HG03159 (cell line): Measurements from ENCODE around the gene TOMM6.

Experiments
- ATAC-seq: cut with Tn5 transposase; IDR thresholded peaks from one replicate; pipeline ENCODE4 v1.9.1; 2021; ENCODE audit warnings: mild to moderate bottlenecking, moderate library complexity; ENCODE audit not compliant: unreplicated experiment

Gene TOMM6

DNA sequence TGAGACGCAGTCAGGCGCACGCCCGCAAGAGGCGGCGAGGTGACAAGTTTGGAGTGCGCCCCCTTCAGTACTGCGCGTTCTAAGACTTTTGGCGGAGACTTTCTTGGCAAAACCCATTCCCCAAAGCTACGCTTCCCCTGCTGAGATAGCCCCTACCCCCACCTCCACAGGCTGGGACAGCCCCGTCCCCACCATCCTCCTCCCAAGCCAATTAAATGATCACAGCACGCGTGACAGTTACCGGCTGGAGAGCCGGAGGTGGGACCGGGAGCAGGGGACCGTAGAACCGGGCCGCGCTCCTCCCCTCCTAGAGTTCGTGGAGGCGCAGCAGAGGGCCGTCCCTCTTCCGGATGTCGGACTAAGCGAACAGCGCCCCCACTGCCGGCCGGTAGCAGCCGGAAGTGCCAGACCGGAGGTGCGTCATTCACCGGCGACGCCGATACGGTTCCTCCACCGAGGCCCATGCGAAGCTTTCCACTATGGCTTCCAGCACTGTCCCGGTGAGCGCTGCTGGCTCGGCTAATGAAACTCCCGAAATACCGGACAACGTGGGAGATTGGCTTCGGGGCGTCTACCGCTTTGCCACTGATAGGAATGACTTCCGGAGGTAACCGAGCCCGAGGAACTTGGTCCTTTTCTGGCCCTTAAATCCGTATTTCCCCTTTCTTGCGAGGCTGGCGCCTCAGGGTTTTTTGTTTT, at the start of gene TOMM6:
TOMM6 (plus strand) TSS at position 476 of the 699 bp plus-strand sequence; CDS start at position 480, 4 bp downstream.
- peak; percentile 81 for ATAC-seq

DNA sequence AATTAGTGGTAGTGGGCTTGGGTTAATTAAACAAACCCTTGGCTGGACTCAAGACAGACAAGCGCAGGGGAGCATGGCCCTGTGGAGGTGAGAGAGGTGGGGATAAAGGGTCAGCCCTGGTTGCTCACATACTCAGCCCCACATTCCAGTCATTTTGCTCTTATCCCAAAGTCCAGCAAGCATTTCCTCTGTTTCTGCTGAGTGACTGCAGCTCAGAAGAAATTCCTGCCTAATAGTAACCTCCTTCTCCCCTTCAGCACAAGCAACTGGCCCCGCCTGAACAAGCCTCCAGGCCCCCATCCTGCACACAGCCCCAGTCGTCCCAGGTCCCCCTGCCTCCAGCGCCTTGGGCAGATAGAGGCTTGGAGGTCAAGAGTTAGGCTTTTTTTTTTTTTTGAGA, 48.5 kb upstream of the TOMM6 start:
- ATAC-seq: no peak

GRCh38 chr6:41740366-41741162, 46.9 kb upstream of the TOMM6 start:
- no peak for ATAC-seq

DNA sequence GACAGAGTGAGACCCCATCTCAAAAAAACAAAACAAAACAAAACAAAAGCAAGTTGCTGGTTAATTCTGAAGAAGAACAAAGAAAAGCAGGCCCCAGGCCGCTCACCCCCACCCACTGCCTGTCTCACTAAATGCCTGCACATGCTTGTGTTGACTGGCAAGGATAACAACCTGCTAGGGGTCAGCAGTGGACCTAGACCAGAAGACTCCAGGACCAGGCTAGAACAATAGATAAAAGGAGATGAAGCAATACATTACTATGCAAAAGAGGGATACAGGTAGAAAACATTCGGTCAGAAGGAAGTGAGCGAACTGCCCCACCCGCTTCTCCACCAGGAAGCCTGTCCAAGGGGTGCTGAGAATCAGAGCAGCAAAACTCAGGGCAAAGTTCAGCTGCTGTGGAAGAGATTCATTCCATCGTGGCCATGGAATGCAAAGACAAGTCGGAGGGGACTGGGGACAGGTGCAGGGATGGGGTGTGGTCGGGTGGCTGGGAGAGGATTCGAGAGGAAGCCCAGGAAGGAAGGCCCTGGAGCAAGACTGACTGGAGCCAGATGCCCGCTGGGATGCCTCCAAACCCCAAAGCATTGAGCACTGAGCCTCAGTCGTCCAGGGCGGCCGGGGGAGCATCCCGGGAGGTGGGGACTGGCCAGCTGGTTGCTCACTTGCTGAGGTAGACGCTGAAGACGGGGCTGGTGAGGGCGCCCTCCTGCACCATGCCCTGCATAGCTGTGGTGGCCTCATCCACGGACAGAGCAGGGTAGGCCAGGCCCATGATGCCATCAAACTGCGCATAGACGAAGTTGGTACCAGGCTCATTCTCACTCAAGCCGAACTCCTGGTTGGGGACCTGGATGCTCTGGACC, 45.6 kb upstream of the TOMM6 start:
- no peak for ATAC-seq

- ATAC-seq: no peak
These were observed 43.9 kb upstream of the TOMM6 start for GRCh38 chr6:41743406-41744235.

DNA sequence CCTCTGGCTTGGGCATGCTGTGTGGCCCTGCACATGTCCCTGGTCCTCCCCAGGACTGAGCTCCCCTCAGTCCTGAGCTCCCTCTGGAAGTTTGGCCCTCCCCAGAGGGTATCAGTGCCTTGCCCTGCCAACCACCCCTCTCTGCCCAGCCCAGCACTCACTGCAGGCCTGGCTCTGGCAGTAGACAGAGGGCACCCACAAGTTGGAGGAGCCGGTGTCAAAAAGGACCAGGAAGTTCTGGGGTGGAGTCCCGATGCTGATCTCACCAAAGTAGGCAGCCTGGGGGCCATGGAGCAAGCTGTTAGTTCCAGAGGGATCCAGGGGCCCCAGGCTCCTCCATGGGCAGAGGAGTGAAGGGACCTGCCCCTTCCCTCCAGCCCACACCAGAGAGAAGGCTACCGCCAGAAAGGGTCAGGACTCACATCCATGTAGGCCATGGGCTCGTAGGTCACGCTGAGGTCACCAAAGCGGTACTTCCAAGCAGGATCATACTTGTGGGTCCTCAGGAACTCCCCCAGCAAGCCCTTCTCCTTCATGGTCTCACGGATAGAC, 43.2 kb upstream of the TOMM6 start:
- no peak for ATAC-seq

DNA sequence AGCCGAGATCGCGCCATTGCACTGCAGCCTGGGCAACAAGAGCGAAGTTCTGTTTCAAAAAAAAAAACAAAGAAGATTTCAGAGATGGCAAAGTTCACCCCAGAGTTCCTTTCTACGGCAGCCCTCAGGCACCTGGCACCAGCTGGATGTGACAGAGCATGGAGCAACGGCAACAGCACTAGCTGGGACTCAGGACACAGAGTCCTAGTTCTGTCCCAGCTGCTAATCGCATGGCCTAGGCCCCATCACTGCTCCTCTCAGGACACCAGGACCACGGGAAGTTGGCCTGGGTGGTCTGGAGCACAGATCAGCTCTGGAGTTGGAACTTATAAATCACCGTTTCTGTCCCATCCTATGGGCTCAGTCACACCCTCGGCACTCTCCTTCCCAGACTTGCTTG, 41.4 kb upstream of the TOMM6 start:
- ATAC-seq: no peak

DNA sequence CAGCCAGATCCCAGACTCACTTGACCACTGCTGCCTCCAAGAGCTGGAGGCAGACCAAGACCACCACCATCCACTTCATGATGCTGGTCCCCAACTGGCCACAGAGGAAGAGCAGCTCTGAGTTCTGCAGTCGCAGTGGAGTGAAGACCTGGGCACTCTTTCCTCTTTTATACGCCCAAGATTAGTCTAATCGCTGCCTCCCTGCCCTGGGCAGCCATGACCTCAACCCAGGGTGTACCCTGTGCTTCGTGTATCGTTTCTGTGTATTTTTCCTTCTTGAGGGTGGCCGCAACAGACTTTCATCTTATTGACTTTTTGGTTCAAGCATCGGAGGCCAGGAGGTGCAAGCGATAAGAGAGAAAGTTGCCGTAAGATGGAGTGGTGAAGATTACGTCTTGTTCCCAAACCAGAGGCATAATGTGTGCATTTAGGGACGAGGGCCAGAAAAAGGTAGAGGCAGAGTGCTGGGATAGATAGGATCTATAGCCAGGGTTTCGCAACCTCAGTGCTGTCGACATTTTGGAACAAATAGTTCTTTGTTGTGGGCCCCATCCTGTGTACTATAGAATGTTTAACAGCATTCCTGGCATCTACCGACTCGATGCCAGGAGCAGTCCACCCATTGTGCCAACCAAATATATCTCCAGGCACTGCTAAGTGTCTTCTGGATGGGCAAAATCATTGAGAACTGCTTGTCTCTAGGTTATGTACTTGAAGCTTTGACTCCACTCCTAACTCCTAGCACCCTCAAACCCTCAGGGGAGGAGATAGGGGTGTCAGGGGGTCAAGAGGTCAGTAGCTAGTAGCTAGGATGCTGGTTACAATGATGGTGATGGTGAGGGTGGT, 40.0 kb upstream of the TOMM6 start, which contains the start of gene PGC:
PGC (minus strand) TSS at position 142 of the 846 bp plus-strand sequence; CDS start at position 79, 63 bp downstream.
- no peak for ATAC-seq

GRCh38 chr6:41748102-41748477, 39.4 kb upstream of the TOMM6 start:
- ATAC-seq: no peak

GRCh38 chr6:41748542-41748941, 39.0 kb upstream of the TOMM6 start:
- no peak for ATAC-seq

DNA sequence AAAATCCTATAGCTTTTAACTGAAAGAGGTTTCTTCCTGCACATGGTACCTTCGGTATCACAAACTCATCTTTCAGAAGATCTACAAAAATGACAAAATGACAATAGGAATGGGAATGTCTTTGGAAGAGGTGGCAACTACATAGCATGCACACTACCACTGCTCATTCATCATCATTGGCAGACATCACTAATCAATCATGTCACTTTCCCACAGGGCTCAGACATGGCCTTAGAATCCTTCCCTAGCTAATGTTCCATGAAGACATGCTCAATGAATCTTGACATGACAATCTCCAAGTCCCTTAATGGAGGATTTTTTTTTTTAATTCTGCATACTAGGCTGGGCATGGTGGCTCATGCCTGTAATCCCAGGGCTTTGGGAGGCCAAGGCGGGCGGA, 37.1 kb upstream of the TOMM6 start:
- ATAC-seq: no peak

GRCh38 chr6:41755895-41756294, 31.6 kb upstream of the TOMM6 start:
- ATAC-seq: no peak

DNA sequence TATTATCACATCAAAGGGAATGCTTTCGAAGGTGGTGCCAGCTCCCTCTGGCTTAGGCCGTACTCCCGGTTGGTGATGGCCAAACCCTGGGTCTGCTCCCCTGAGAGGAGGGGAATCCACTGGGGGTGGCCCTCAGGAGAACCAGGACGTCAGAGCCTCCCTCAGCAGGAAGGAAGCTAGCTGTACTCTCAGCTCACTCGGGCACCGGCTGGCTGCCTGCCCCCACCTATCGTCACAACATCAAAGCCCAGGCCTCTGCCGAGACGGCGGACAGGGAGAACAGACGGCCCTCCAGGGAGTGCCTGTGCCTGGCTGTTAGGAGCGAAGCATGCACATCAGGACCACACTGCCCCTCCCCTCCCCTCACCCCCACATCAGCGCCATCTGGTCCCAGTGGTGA, 31.1 kb upstream of the TOMM6 start:
- no peak for ATAC-seq

DNA sequence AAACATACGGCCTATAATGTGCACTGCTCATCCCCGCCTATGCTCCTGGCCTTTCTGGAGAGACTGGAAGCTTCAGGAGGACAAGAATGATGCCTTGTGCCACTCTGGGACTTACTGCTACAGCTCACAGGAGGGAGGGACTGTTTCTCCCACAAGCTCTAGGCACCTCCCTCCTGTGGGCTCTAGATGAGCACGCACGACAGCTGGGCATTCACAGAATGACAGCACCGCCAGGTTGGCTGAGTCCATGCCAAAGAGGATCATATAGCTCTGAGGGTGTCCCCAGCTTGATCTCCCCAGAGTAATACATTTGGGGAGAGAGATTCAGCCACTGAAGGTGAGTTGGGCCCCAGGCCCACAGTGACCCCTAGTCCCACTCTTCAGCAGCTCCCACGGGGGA, 30.2 kb upstream of the TOMM6 start:
- ATAC-seq: no peak

- ATAC-seq: no peak
These were observed 29.4 kb upstream of the TOMM6 start for GRCh38 chr6:41757931-41758640.

DNA sequence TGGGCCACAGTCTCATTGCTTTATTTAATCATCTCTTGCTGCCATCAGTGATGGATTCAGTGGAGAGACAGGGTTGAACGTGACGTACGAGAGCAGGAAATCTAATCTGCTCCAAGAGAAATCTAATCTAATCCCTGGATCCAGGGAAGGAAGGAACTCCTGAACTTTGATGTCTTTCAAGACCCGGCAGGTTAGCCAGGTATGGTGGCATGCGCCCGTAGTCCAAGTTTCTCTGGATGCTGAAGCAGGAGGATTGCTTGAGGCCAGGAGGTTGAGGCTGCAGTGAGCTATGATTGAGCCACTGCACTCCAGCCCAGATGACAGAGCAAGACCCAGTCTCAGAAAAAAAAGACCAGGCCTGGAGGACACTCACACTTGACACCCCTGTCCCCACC, 28.9 kb upstream of the TOMM6 start:
- no peak for ATAC-seq

GRCh38 chr6:41759106-41759904, 28.2 kb upstream of the TOMM6 start:
- ATAC-seq: no peak
